ENCODE measurements around the gene DTNA.

- TF ChIP-seq CTCF (IDR thresholded peaks at IDR 0.05) (no peak), POLR2A (IDR thresholded peaks at IDR 0.05) (no peak)
Observed at GRCh38 chr18:34820360-34821065, 110.4 kb downstream of the DTNA start.

Measured in adrenal gland (tissue), 5 donors.